Fibroblast of lung (primary cell): ENCODE data around the gene ATP6V0C.
"Not testable (repeated sequence)": the region's sequence is repeated elsewhere in the genome, so short reads cannot be mapped to it uniquely, and the experiment has no call there.

Source experiments
- CTCF ChIP-seq, 2 donors: IDR thresholded peaks in 1 of 2; conservative IDR thresholded peaks in 1 of 2; 1 replicate in 1 of 2; 2 replicates in 1 of 2; pipeline ENCODE4 v1.5.1; 2011 to 2012; ENCODE audit warnings: low read length in 2 of 2, control low read depth in 1 of 2, inconsistent platforms in 1 of 2, low read depth in 1 of 2, mild to moderate bottlenecking in 1 of 2
- EZH2 ChIP-seq: IDR thresholded peaks from 2 replicates; pipeline ENCODE4 v1.5.1; 2012; ENCODE audit warnings: low read length, control low read depth, mild to moderate bottlenecking; ENCODE audit errors: missing control alignments

GRCh38 chr16:2479996-2480395 is 33.8 kb upstream of the ATP6V0C start:
- TF ChIP-seq CTCF (conservative IDR thresholded peaks at IDR 0.05 in 1 of 2, IDR thresholded peaks at IDR 0.05 in 1 of 2; ENCODE audit: low read depth in 1 of 2, low read length in 2 of 2); EZH2: not testable (repeated sequence)
